Psoas muscle (tissue), 8 donors: ENCODE results near the gene CA10. TPM values are rescaled to one million over a fixed set of nuclear protein-coding genes. Genes with fewer than 3 reads are reported as not detected.

Source experiments
- ATAC-seq, 4 donors: fragments of 200-7000 bp; cut with Tn5 transposase; one replicate each; pipeline ENCODE4 v1.9.1; 2020; ENCODE audit warnings: moderate library complexity in 3 of 4, mild to moderate bottlenecking in 2 of 4
- DNase-seq, 2 donors: peaks; one replicate each; pipeline ENCODE4 v3.0.0-alpha.2; 2020
- H3K27ac ChIP-seq: fragments of 200-600 bp; one replicate; pipeline ENCODE4 v1.8.0; 2022
- H3K27me3 ChIP-seq, 3 donors: fragments of 200-600 bp in 1 of 3; one replicate each; pipeline versions ENCODE4 v1.6.1 to v1.8.0; 2013 to 2022; ENCODE audit warnings: low read length in 2 of 3, mild to moderate bottlenecking in 2 of 3, moderate library complexity in 1 of 3; ENCODE audit not compliant: insufficient read depth in 3 of 3
- H3K36me3 ChIP-seq, 2 donors: fragments of 200-600 bp in 1 of 2; one replicate each; pipeline versions ENCODE4 v1.6.1 to v1.8.0; 2013 to 2022; ENCODE audit warnings: low read depth in 1 of 2, mild to moderate bottlenecking in 1 of 2, moderate library complexity in 1 of 2; ENCODE audit not compliant: insufficient read depth in 1 of 2
- H3K4me1 ChIP-seq: fragments of 200-600 bp; one replicate; pipeline ENCODE4 v1.8.0; 2022
- H3K4me3 ChIP-seq: fragments of 200-600 bp; one replicate; pipeline ENCODE4 v1.8.0; 2022; ENCODE audit warnings: mild to moderate bottlenecking
- H3K9me3 ChIP-seq: fragments of 200-600 bp; one replicate; pipeline ENCODE4 v1.8.0; 2022
- CTCF ChIP-seq: fragments of 200-600 bp; IDR thresholded peaks from one replicate; pipeline ENCODE4 v1.8.0; 2022; ENCODE audit warnings: antibody characterized with exemption
- WGBS, 3 donors: extraction: QIAGEN DNeasy Blood & Tissue Kit; methylation state at CpG; one replicate each; pipeline versions ENCODE4 v1.1.6 to v1.1.7; 2013; 5-methylcytosine and 5-hydroxymethylcytosine counted together
- intact Hi-C, 2 donors: fragments of 100-400 bp; cut with DNase I; formaldehyde crosslinking; loops; one replicate each; pipeline versions ENCODE4 v1.11.0 to v1.14.2; 2022
- polyA plus RNA-seq, 3 donors: library from polyadenylated mRNA; stranded (reverse); fragments of 200-250 nt; gene quantifications; one replicate each; pipeline ENCODE4 v1.2.3, GENCODE V29; 2013
- total RNA-seq, 4 donors: library from RNA; stranded (reverse); fragmentation: NEBNext Ultra II Directional in 2 of 4; extraction: Animal tissue kit (Norgen Biotek cat#: 25700) in 2 of 4; gene quantifications; one replicate each; pipeline versions ENCODE4 v1.2.1 to v1.2.4, GENCODE V29; 2021 to 2023
- donor health status: healthy with polysubstance abuse.
- donor health status: DM: no; HTN: no; CAD: no; lungs with moderate emphysema.
- donor health status: Bipolar disorder and iron deficiency.
- donor health status: healthy.
- donor health status: DM: yes; HTN: yes; CAD: no.
- donor health status: DM: no; HTN: no; CAD: no.
- donor health status: DM: no; HTN: no; CAD: no.
- donor health status: DM: yes; HTN: yes; CAD: no.

CA10 gene
- total and polyA plus RNA-seq, 7 donors = 0.03 to 0.04 TPM; not detected in 5

DNA sequence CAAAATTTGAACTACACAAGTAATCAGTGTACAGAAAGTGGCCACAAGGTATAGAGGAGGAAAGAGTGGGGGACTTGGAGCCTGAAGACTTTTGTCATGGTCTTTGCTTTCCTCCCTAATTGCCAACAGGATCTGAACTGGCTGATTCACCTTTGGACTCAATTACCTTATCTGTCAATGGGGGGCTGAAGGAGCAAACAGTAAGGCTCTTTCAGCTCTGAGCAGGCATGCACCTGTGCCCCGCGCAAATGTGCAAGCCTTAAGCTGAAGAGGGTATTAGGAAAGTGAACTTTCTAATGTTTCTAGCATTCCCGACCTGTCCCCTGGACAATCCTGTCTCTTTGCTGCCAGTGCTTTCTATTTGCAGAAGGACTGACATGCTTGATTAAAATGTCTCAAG, 302.7 kb downstream of the CA10 start:
- 38 to 54% (median 43%) methylated on average over 3 of the region's 3 CpGs for WGBS, 3 donors
- H3K4me3 ChIP-seq = no peak overlapping the region

GRCh38 chr17:51853857-51854256, 304.7 kb downstream of the CA10 start:
- Histone ChIP-seq H3K36me3 (no peaks in the 10 kb centered on the region), H3K4me3 (no peak overlapping the region), H3K27ac (no peak overlapping the region), H3K27me3 (peaks cover 0 to 3% (median 0%) of the 10 kb centered on the region in 3 donors), H3K4me1 (no peaks in the 10 kb centered on the region), H3K9me3 (no peaks in the 10 kb centered on the region)
- no peak for TF ChIP-seq CTCF
- 60 to 63% (median 61%) methylated on average over 5 of the region's 5 CpGs for WGBS, 3 donors
- ATAC-seq (no peak), DNase-seq (no peak)
- intact Hi-C loops = no loop called here

More for the DNA sequence above, 302.7 kb downstream of the CA10 start:
- H3K27ac ChIP-seq = no peak overlapping the region
- DNase-seq (no peak), ATAC-seq (no peak)
- H3K27me3 ChIP-seq = peaks cover 0 to 3% (median 0%) of the 10 kb centered on the region in 3 donors
- no peak for TF ChIP-seq CTCF
- H3K4me1 ChIP-seq = no peaks in the 10 kb centered on the region
- H3K36me3 ChIP-seq = no peaks in the 10 kb centered on the region
- H3K9me3 ChIP-seq = no peaks in the 10 kb centered on the region
- intact Hi-C loops = no loop called here

DNA sequence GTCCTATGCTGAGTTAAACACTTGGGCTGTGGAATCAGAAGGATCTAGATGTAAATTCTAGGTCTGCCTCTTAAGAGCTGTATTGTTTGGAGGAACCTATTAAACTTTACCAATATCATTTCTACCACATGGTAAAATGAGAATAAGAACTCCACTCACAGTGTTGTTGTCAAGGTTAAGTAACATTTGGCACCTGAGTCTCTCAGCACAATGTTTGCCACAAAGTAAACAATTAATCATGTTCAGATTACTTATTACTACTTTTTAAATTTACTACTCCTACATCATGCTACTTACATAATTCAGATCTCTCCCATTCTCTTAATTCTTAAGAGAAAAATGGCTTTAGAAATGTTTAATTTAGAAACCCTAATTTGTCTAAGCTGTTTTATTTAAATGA, 305.9 kb downstream of the CA10 start:
- no peaks in the 10 kb centered on the region for H3K9me3 ChIP-seq
- ATAC-seq (no peak), DNase-seq (no peak)
- no peaks in the 10 kb centered on the region for H3K4me1 ChIP-seq
- no peak for TF ChIP-seq CTCF
- no peak overlapping the region for H3K4me3 ChIP-seq
- intact Hi-C loops = no loop called here
- H3K36me3 ChIP-seq = no peaks in the 10 kb centered on the region
- H3K27ac ChIP-seq = no peak overlapping the region
- H3K27me3 ChIP-seq = peaks cover 0 to 3% (median 0%) of the 10 kb centered on the region in 3 donors

DNA sequence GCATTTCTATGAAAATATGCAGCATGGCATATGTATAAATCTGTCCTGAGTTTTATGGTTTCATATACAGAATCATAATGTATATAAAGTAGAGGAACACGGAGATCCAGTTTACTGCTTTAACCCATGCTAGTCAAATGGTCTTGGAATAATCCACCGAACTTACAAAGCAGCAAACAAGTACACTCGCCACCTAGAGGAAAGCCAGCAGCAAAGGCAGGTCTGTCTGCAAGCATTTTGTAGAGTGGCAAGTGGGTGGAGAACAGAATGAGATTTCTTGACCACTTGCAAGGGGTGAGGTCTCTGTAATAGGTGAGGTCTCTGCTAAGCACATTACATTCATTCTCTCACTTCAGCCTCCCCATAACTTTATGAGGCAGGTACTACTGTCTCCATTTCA, 308.3 kb downstream of the CA10 start:
- H3K4me1 ChIP-seq = no peaks in the 10 kb centered on the region
- peaks cover 0 to 3% (median 0%) of the 10 kb centered on the region in 3 donors for H3K27me3 ChIP-seq
- H3K4me3 ChIP-seq = no peak overlapping the region
- ATAC-seq (no peak), DNase-seq (no peak)
- no peaks in the 10 kb centered on the region for H3K9me3 ChIP-seq
- TF ChIP-seq CTCF = no peak
- no peak overlapping the region for H3K27ac ChIP-seq
- no peaks in the 10 kb centered on the region for H3K36me3 ChIP-seq
- WGBS, 3 donors = 44 to 51% (median 51%) methylated on average over 3 of the region's 3 CpGs
- intact Hi-C loops = no loop called here

DNA sequence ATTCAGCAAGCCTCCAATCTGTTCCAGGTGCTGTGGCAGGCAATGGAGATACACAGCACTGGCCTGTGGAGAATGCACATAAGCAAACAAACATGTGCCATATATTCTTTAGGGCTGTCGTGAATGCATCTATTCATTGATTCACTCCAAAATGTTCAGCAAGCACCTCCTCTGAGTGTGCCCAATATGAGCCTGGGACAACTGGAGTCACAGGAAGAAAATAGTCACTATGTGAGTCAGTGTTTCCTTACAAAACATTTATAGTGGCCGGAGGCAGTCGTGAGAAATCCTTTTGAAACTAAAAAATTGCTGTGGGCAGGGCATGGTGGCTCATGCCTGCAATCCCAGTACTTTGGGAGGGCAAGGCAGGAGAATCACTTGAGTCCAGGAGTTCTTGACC, 310.1 kb downstream of the CA10 start:
- H3K27ac ChIP-seq = no peak overlapping the region
- no peak for TF ChIP-seq CTCF
- intact Hi-C loops = no loop called here
- no peaks in the 10 kb centered on the region for H3K9me3 ChIP-seq
- no peak overlapping the region for H3K4me3 ChIP-seq
- no peaks in the 10 kb centered on the region for H3K36me3 ChIP-seq
- ATAC-seq (no peak), DNase-seq (no peak)
- no peaks in the 10 kb centered on the region for H3K27me3 ChIP-seq
- no peaks in the 10 kb centered on the region for H3K4me1 ChIP-seq
- WGBS, 3 donors = 72 to 79% (median 77%) methylated on average over 3 of the region's 3 CpGs
